Common myeloid progenitor, CD34-positive (primary cell): Measurements from ENCODE around the gene MTX1.
"Not testable (repeated sequence)": the region's sequence is repeated elsewhere in the genome, so short reads cannot be mapped to it uniquely, and the experiment has no call there.

Source experiments
- CTCF ChIA-PET: fragments of 350-600 bp; sonication (Branson Sonifier 250); formaldehyde crosslinking; loops from one replicate; lab custom pipeline; 2021; ENCODE audit warnings: antibody characterized with exemption; lab: Charles Lee
- POLR2A ChIA-PET: fragments of 350-600 bp; sonication (Branson Sonifier 250); formaldehyde crosslinking; loops from one replicate; lab custom pipeline; 2021; ENCODE audit warnings: antibody characterized with exemption; lab: Charles Lee
- DNase-seq, 3 donors: peaks; one replicate each; pipeline versions ENCODE4 v3.0.0 to v3.0.0-alpha.2; 2013
- H3K27ac ChIP-seq, 2 experiments: 1 replicate in 1 of 2; 2 replicates in 1 of 2; pipeline ENCODE4 v1.7.0; 2013; ENCODE audit warnings: inconsistent platforms in 2 of 2, low read length in 2 of 2, mild to moderate bottlenecking in 2 of 2, low read depth in 1 of 2, moderate library complexity in 1 of 2; ENCODE audit not compliant: severe bottlenecking in 2 of 2, insufficient read depth in 1 of 2, poor library complexity in 1 of 2
- H3K27me3 ChIP-seq, 5 experiments: replicated peaks in 2 of 5; 1 replicate in 3 of 5; 2 replicates in 2 of 5; pipeline versions ENCODE4 v1.6.1 to v1.7.0; 2013; ENCODE audit warnings: low read length in 4 of 5, mild to moderate bottlenecking in 2 of 5, moderate library complexity in 2 of 5, inconsistent platforms in 1 of 5; ENCODE audit not compliant: insufficient read depth in 5 of 5, control insufficient read depth in 4 of 5
- H3K36me3 ChIP-seq, 4 experiments: 1 replicate in 2 of 4; 2 replicates in 2 of 4; pipeline versions ENCODE4 v1.6.1 to v1.7.0; 2013; ENCODE audit warnings: low read length in 3 of 4, control low read depth in 1 of 4, mild to moderate bottlenecking in 1 of 4; ENCODE audit not compliant: control insufficient read depth in 4 of 4, insufficient read depth in 4 of 4
- H3K4me1 ChIP-seq, 4 experiments: 1 replicate in 3 of 4; 2 replicates in 1 of 4; pipeline versions ENCODE4 v1.6.1 to v1.7.1; 2013; ENCODE audit warnings: low read length in 3 of 4, mild to moderate bottlenecking in 3 of 4, control low read depth in 1 of 4, inconsistent platforms in 1 of 4, moderate library complexity in 1 of 4; ENCODE audit not compliant: control insufficient read depth in 4 of 4, insufficient read depth in 4 of 4; ENCODE audit errors: control extremely low read depth in 1 of 4
- H3K4me3 ChIP-seq, 7 experiments: 1 replicate in 4 of 7; 2 replicates in 3 of 7; pipeline versions ENCODE4 v1.5.1 to v1.7.0; 2013; ENCODE audit warnings: mild to moderate bottlenecking in 7 of 7, low read length in 6 of 7, moderate library complexity in 6 of 7, inconsistent platforms in 2 of 7, low read depth in 2 of 7, control low read depth in 1 of 7; ENCODE audit not compliant: insufficient read depth in 4 of 7, control insufficient read depth in 1 of 7; ENCODE audit errors: extremely low read depth in 1 of 7
- H3K9me3 ChIP-seq, 5 experiments: 1 replicate in 4 of 5; 2 replicates in 1 of 5; pipeline versions ENCODE4 v1.6.1 to v1.7.1; 2013; ENCODE audit warnings: low read length in 4 of 5, mild to moderate bottlenecking in 2 of 5, inconsistent platforms in 1 of 5, low read depth in 1 of 5, moderate library complexity in 1 of 5; ENCODE audit not compliant: control insufficient read depth in 4 of 5, insufficient read depth in 2 of 5; ENCODE audit errors: control extremely low read depth in 1 of 5
- WGBS: methylation state at CpG from one replicate; pipeline ENCODE4 v1.1.5; 2013; ENCODE audit not compliant: insufficient coverage; 5-methylcytosine and 5-hydroxymethylcytosine counted together

The MTX1 gene

GRCh38 chr1:155187456-155187891 is 21.0 kb upstream of the MTX1 start:
- 83% methylated on average over 14 of the region's 16 CpGs for WGBS
- peaks cover 0 to 15% (median 1%) of the 10 kb centered on the region in 4 experiments for H3K36me3 ChIP-seq
- no peaks in the 10 kb centered on the region for H3K9me3 ChIP-seq
- POLR2A ChIA-PET, result no interaction called here
- H3K4me3 ChIP-seq, result no peak overlapping the region
- no peak for DNase-seq
- H3K27ac ChIP-seq, result no peak overlapping the region
- no peaks in the 10 kb centered on the region for H3K27me3 ChIP-seq
- CTCF ChIA-PET, result interaction anchor here (1.2 kb wide), 1 partner anchor 10 kb away, joined by 4 read pairs; no protein-coding TSS in a partner anchor
- peaks cover 0 to 12% (median 5%) of the 10 kb centered on the region in 4 experiments for H3K4me1 ChIP-seq

GRCh38 chr1:155188268-155188667 is 20.2 kb upstream of the MTX1 start:
- Histone ChIP-seq H3K4me1 (peaks cover 0 to 19% (median 12%) of the 10 kb centered on the region in 4 experiments), H3K27ac (no peak overlapping the region), H3K4me3 (no peak overlapping the region), H3K36me3 (peaks cover 0 to 14% (median 1%) of the 10 kb centered on the region in 4 experiments), H3K9me3 (no peaks in the 10 kb centered on the region), H3K27me3 (no peaks in the 10 kb centered on the region)
- 98% methylated on average over 5 of the region's 14 CpGs for WGBS
- DNase-seq, result no peak
- ChIA-PET CTCF (interaction anchor here (1.2 kb wide), 1 partner anchor 11 kb away, joined by 4 read pairs; no protein-coding TSS in a partner anchor), POLR2A (no interaction called here)

GRCh38 chr1:155189926-155190325 is 18.6 kb upstream of the MTX1 start:
- 97% methylated on average over 16 of the region's 45 CpGs for WGBS
- CTCF ChIA-PET, H3K36me3 ChIP-seq, H3K9me3 ChIP-seq, DNase-seq, H3K4me3 ChIP-seq, POLR2A ChIA-PET, H3K27ac ChIP-seq, H3K27me3 ChIP-seq: not testable (repeated sequence)
- H3K4me1 ChIP-seq, result peaks cover 0 to 35% (median 26%) of the 10 kb centered on the region in 4 experiments

GRCh38 chr1:155191904-155192303 is 16.6 kb upstream of the MTX1 start:
- WGBS, result 95% methylated on average over 9 of the region's 17 CpGs
- Histone ChIP-seq H3K4me1 (peaks cover 0 to 35% (median 32%) of the 10 kb centered on the region in 4 experiments), H3K4me3 (no peak overlapping the region), H3K27ac (peak overlapping the region in 1 of 2 experiments; percentile 70), H3K36me3 (peaks cover 0 to 9% (median 0%) of the 10 kb centered on the region in 4 experiments), H3K9me3 (no peaks in the 10 kb centered on the region), H3K27me3 (no peaks in the 10 kb centered on the region)
- CTCF ChIA-PET, result interaction anchor here (0.8 to 6.4 kb wide), 5 partner anchors 8 to 36 kb away, joined by 3 to 130 read pairs (median 18); partner anchors contain the start of genes KRTCAP2, MTX1, THBS3 and TRIM46
- POLR2A ChIA-PET, result no interaction called here
- no peak for DNase-seq

GRCh38 chr1:155192346-155193274 is 15.9 kb upstream of the MTX1 start:
- H3K4me3 ChIP-seq, result peak overlapping the region in 6 of 7 experiments; percentile 65 to 86 (median 74)
- POLR2A ChIA-PET, result interaction anchor here (1.9 kb wide), 1 partner anchor 20 kb away, joined by 8 read pairs; the partner anchor contains the start of gene KRTCAP2
- 37% methylated on average over 6 of the region's 20 CpGs for WGBS
- H3K27me3 ChIP-seq, result no peaks in the 10 kb centered on the region
- H3K9me3 ChIP-seq, result no peaks in the 10 kb centered on the region
- H3K27ac ChIP-seq, result peak overlapping the region; percentile 66 to 84
- DNase-seq, result peak in 2 of 3 donors; percentile 62 to 67
- peaks cover 0 to 35% (median 32%) of the 10 kb centered on the region in 4 experiments for H3K4me1 ChIP-seq
- CTCF ChIA-PET, result interaction anchor here (0.5 to 6.4 kb wide), 17 partner anchors 9 to 642 kb away, joined by 3 to 130 read pairs (median 4); partner anchors contain the start of genes KRTCAP2, MTX1, THBS3 and TRIM46
- peaks cover 0 to 15% (median 0%) of the 10 kb centered on the region in 4 experiments for H3K36me3 ChIP-seq

- peak overlapping the region; percentile 66 to 84 for H3K27ac ChIP-seq
- no peaks in the 10 kb centered on the region for H3K9me3 ChIP-seq
- peak overlapping the region; percentile 51 to 86 (median 74) for H3K4me3 ChIP-seq
- H3K4me1 ChIP-seq, result peaks cover 0 to 35% (median 32%) of the 10 kb centered on the region in 4 experiments
- 0% methylated on average over 27 of the region's 38 CpGs for WGBS
- CTCF ChIA-PET, result interaction anchor here (0.5 to 6.4 kb wide), 20 partner anchors 8 to 641 kb away, joined by 3 to 130 read pairs (median 4); partner anchors contain the start of genes KRTCAP2, MSTO1, MTX1 and THBS3
- POLR2A ChIA-PET, result interaction anchor here (0.6 to 1.9 kb wide), 5 partner anchors 14 to 853 kb away, joined by 3 to 8 read pairs (median 4); partner anchors contain the start of gene KRTCAP2
- H3K27me3 ChIP-seq, result no peaks in the 10 kb centered on the region
- peaks cover 0 to 23% (median 0%) of the 10 kb centered on the region in 4 experiments for H3K36me3 ChIP-seq
- peak; percentile 79 to 84 (median 81) for DNase-seq
Observed at GRCh38 chr1:155193275-155193990, 15.1 kb upstream of the MTX1 start.
